Measurements from ENCODE around the gene COQ10A.
"Not testable (repeated sequence)": the region's sequence is repeated elsewhere in the genome, so short reads cannot be mapped to it uniquely, and the experiment has no call there.

The COQ10A gene

GRCh38 chr12:56244494-56244893, 22.2 kb upstream of the COQ10A start:
- no peak for DNase-seq

GRCh38 chr12:56247923-56248322, 18.8 kb upstream of the COQ10A start:
- no peak for DNase-seq

GRCh38 chr12:56248711-56249110, 18.0 kb upstream of the COQ10A start:
- no peak for DNase-seq

- no peak for DNase-seq
Observed at GRCh38 chr12:56252649-56253048, 14.1 kb upstream of the COQ10A start.

- DNase-seq = no peak
Observed at GRCh38 chr12:56253091-56253490, 13.7 kb upstream of the COQ10A start.

- DNase-seq = no peak
Observed at GRCh38 chr12:56255671-56256070, 11.1 kb upstream of the COQ10A start.

- no peak for DNase-seq
Observed at GRCh38 chr12:56256326-56256960, 10.3 kb upstream of the COQ10A start.

- no peak for DNase-seq
Observed at GRCh38 chr12:56257071-56257470, 9.7 kb upstream of the COQ10A start.

GRCh38 chr12:56257491-56258067, 9.2 kb upstream of the COQ10A start:
- peak; percentile 28 for DNase-seq

GRCh38 chr12:56258068-56258819, 8.5 kb upstream of the COQ10A start, which contains the start of gene ANKRD52:
Gene ANKRD52 (minus strand): TSS chr12:56258384. CDS start chr12:56258269, 115 bp downstream.
- peak; percentile 92 for DNase-seq

- no peak for DNase-seq
Observed at GRCh38 chr12:56258820-56259183, 7.9 kb upstream of the COQ10A start.

- DNase-seq = no peak
Observed at GRCh38 chr12:56260380-56260779, 6.4 kb upstream of the COQ10A start.

- DNase-seq = no peak
Observed at GRCh38 chr12:56260921-56261320, 5.8 kb upstream of the COQ10A start.

GRCh38 chr12:56261503-56262232, 5.1 kb upstream of the COQ10A start:
- DNase-seq = no peak

GRCh38 chr12:56262955-56263354, 3.8 kb upstream of the COQ10A start:
- DNase-seq = peak; percentile 45

GRCh38 chr12:56266068-56266692, 562 bp upstream of the COQ10A start:
- not testable (repeated sequence) for DNase-seq

GRCh38 chr12:56267443-56268071, 815 bp downstream of the COQ10A start:
- peak; percentile 45 for DNase-seq

GRCh38 chr12:56271031-56271430, 4.3 kb downstream of the COQ10A start:
- DNase-seq = peak; percentile 66

GRCh38 chr12:56272468-56272867, 5.7 kb downstream of the COQ10A start:
- not testable (repeated sequence) for DNase-seq

- no peak for DNase-seq
Observed at GRCh38 chr12:56274299-56274698, 7.6 kb downstream of the COQ10A start.

- no peak for DNase-seq
Observed at GRCh38 chr12:56278905-56279304, 12.2 kb downstream of the COQ10A start.

GRCh38 chr12:56280849-56281248, 14.1 kb downstream of the COQ10A start:
- DNase-seq = no peak

Data from hematopoietic multipotent progenitor cell treated with erythropoietin and hydrocortisone succinate and interleukin-3 and kit ligand, for 4 days (in vitro differentiated cells).